ENCODE data around the gene PIN1. TPM values are rescaled to one million over a fixed set of nuclear protein-coding genes. Genes with fewer than 3 reads are reported as not detected.
A peak's percentile ranks its signal among the peaks of the same experiment; 100 is the strongest.

PIN1 gene
- total and polyA plus RNA-seq, 9 donors: 6.3 to 94.2 (median 61.0) TPM

- Histone ChIP-seq H3K4me3 (peak overlapping the region; percentile 72), H3K36me3 (no peaks in the 10 kb centered on the region), H3K9me3 (no peaks in the 10 kb centered on the region), H3K27me3 (no peaks in the 10 kb centered on the region), H3K27ac (peak overlapping the region; percentile 92), H3K4me1 (ENCODE audit: insufficient read depth) (no peaks in the 10 kb centered on the region)
- 3 to 4% (median 3%) methylated on average over 40 to 70 of the region's 70 CpGs for WGBS, 3 donors
- TF ChIP-seq POLR2A (IDR thresholded peaks at IDR 0.05) (peak; percentile 40), CTCF (IDR thresholded peaks at IDR 0.05) (no peak), EP300 (IDR thresholded peaks at IDR 0.05) (no peak)
- DNase-seq: peak; percentile 94 to 98 (median 95)
- intact Hi-C loops (cut with DNase I): loop anchor here in 2 of 4 donors (5.0 to 10.0 kb wide), 4 partner anchors 165 to 648 kb away; partner anchors contain the start of gene ZNF317 (in 1 of the 2)
These were observed 42.7 kb upstream of the PIN1 start for GRCh38 chr19:9792206-9793070.

- Histone ChIP-seq H3K9me3 (no peaks in the 10 kb centered on the region), H3K36me3 (no peaks in the 10 kb centered on the region), H3K27ac (peak overlapping the region; percentile 67 to 92), H3K4me1 (ENCODE audit: insufficient read depth) (no peaks in the 10 kb centered on the region), H3K27me3 (no peaks in the 10 kb centered on the region), H3K4me3 (peak overlapping the region; percentile 72)
- TF ChIP-seq CTCF (IDR thresholded peaks at IDR 0.05): no peak
- no peak for TF ChIP-seq EP300 (IDR thresholded peaks at IDR 0.05)
- peak; percentile 6 for TF ChIP-seq POLR2A (IDR thresholded peaks at IDR 0.05)
- DNase-seq: peak in 4 of 5 donors; percentile 42 to 79 (median 71)
- 15 to 19% (median 18%) methylated on average over 35 to 36 of the region's 36 CpGs for WGBS, 3 donors
- intact Hi-C loops (cut with DNase I): loop anchor here in 2 of 4 donors (5.0 to 10.0 kb wide), 4 partner anchors 166 to 648 kb away; partner anchors contain the start of gene ZNF317 (in 1 of the 2)
These were observed 42.0 kb upstream of the PIN1 start for GRCh38 chr19:9793071-9793591.

- H3K9me3 ChIP-seq: no peaks in the 10 kb centered on the region
- intact Hi-C loops (cut with DNase I): loop anchor here in 3 of 4 donors (5.0 to 10.0 kb wide), 5 partner anchors 174 to 651 kb away; partner anchors contain the start of genes ZNF317 (in 1 of the 3) and ZNF561 (in 1 of the 3)
- TF ChIP-seq EP300 (IDR thresholded peaks at IDR 0.05) (no peak), CTCF (IDR thresholded peaks at IDR 0.05) (peak; percentile 62 to 70 (median 68))
- peak; percentile 72 to 85 (median 76) for DNase-seq
- no peaks in the 10 kb centered on the region for H3K36me3 ChIP-seq
- H3K4me1 ChIP-seq (ENCODE audit: insufficient read depth): no peaks in the 10 kb centered on the region
- WGBS, 3 donors: 44 to 46% (median 44%) methylated on average over 6 of the region's 6 CpGs
- H3K27ac ChIP-seq: no peak overlapping the region
- no peaks in the 10 kb centered on the region for H3K27me3 ChIP-seq
- H3K4me3 ChIP-seq: no peak overlapping the region
These were observed 38.9 kb upstream of the PIN1 start for GRCh38 chr19:9796113-9796773.

- Histone ChIP-seq H3K36me3 (no peaks in the 10 kb centered on the region), H3K4me3 (no peak overlapping the region), H3K9me3 (no peaks in the 10 kb centered on the region), H3K27me3 (no peaks in the 10 kb centered on the region), H3K4me1 (ENCODE audit: insufficient read depth) (no peaks in the 10 kb centered on the region), H3K27ac (no peak overlapping the region)
- DNase-seq: no peak
- intact Hi-C loops (cut with DNase I): loop anchor here in 3 of 4 donors (5.0 to 10.0 kb wide), 5 partner anchors 176 to 653 kb away; partner anchors contain the start of genes ZNF317 (in 1 of the 3) and ZNF561 (in 1 of the 3)
- WGBS, 3 donors: 53 to 75% (median 55%) methylated on average over 5 of the region's 5 CpGs
- TF ChIP-seq EP300 (IDR thresholded peaks at IDR 0.05) (no peak), CTCF (IDR thresholded peaks at IDR 0.05) (no peak), POLR2A (IDR thresholded peaks at IDR 0.05) (no peak)
These were observed 37.2 kb upstream of the PIN1 start for GRCh38 chr19:9797871-9798270.
